NCI-H1092 treated with DMSO at 0.1 percent for 48 hours (cell line): ENCODE data around the gene TMEM17.

ENCODE experiments used
- DNase-seq: peaks from one replicate; lab custom pipeline; 2025; lab: John Stamatoyannopoulos, UW

The TMEM17 gene

GRCh38 chr2:62455957-62456692 is 49.9 kb downstream of the TMEM17 start:
- no peak for DNase-seq

DNA sequence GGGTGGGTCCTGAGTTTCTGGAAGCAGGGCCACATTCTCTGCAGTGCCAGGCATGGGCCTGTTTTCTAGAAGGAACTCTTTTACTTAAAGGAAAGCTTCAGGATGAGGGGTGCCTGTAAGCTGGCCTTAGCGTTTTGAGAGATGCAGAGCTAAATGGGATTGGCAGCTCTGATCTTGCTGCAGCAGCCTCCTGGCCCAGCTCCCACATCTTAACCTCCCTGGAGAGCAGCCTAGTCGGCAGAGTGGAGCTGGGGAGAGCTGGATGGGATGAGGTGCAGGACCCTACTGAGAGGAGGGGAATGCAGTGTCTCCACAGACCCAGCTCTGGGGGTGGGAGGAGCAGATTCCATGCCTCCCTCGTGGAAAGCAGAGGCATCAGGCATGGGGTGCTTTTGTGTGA is 52.0 kb downstream of the TMEM17 start:
- DNase-seq: no peak

DNA sequence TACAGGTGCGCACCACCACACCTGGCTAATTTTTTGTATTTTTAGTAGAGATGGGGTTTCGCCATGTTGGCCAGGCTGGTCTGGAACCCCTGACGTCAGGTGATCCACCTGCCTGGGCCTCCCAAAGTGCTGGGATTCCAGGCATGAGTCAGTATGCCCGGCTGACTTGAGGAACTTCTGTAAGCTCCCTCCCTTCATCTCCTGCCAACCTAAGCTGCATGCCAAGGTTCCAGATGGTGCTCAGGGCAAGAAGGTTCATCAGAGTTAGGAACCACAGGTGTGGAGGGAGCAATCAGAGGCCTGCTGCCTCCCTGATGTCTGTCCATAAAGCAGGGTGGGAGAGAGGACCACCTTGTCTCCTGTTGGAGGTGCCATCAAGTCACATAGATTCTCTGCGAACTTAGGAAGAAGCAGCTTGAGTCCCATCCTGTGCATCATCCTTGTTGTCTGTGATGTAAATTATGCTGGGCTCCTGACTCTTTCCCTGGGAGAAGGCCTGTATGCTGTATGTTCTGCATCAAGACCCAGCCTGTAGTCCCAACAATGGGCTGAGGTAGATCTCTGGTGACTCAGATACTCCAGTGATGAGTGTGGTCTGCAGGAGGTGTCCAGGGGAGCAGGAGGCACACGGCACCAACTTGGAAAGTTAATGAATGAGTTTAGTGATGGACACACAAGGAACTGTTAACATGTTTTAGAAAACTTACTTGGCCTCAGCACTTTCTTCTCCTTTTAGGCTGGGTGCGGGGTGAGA is 53.1 kb downstream of the TMEM17 start:
- DNase-seq: no peak

GRCh38 chr2:62450716-62451191 is 55.2 kb downstream of the TMEM17 start:
- DNase-seq: no peak
